DND-41 (cell line): ENCODE measurements around the gene ADCY9.
"Not testable (repeated sequence)": the region's sequence is repeated elsewhere in the genome, so short reads cannot be mapped to it uniquely, and the experiment has no call there.

ENCODE experiments used
- ATAC-seq: fragments of 200-7000 bp; cut with Tn5 transposase; 3 replicates; pipeline ENCODE4 v1.9.1; 2021; ENCODE audit warnings: low read depth; ENCODE audit not compliant: insufficient read depth
- DNase-seq: peaks from one replicate; pipeline ENCODE4 v3.0.0-alpha.2; 2020
- H2AFZ ChIP-seq: 2 replicates; pipeline ENCODE4 v1.6.0; 2012; ENCODE audit warnings: low read depth, low read length
- H3K27ac ChIP-seq: 2 replicates; pipeline ENCODE4 v1.5.1; 2012; ENCODE audit warnings: low read length, inconsistent platforms
- H3K27me3 ChIP-seq: fragments of 200-600 bp; sonication (generic); 2 replicates; pipeline ENCODE4 v1.6.0; 2012; ENCODE audit warnings: low read length, mild to moderate bottlenecking, inconsistent platforms; ENCODE audit not compliant: insufficient read depth, poor library complexity
- H3K36me3 ChIP-seq: 2 replicates; pipeline ENCODE4 v1.5.1; 2012; ENCODE audit warnings: low read length, inconsistent platforms; ENCODE audit not compliant: insufficient read depth
- H3K4me1 ChIP-seq: 2 replicates; pipeline ENCODE4 v1.5.1; 2012; ENCODE audit warnings: mild to moderate bottlenecking, low read length; ENCODE audit not compliant: insufficient read depth
- H3K4me2 ChIP-seq: 2 replicates; pipeline ENCODE4 v1.6.0; 2012; ENCODE audit warnings: mild to moderate bottlenecking, moderate library complexity, low read length, inconsistent platforms; ENCODE audit not compliant: insufficient read depth
- H3K4me3 ChIP-seq, 2 experiments: fragments of 200-600 bp in 1 of 2; shearing (Covaris generic) in 1 of 2; 2 replicates each; pipeline ENCODE4 v1.5.1; 2012 to 2016; ENCODE audit warnings: inconsistent platforms in 2 of 2, low read length in 2 of 2, mild to moderate bottlenecking in 2 of 2, low read depth in 1 of 2, moderate library complexity in 1 of 2
- H3K79me2 ChIP-seq: 2 replicates; pipeline ENCODE4 v1.6.0; 2012; ENCODE audit warnings: low read length, inconsistent platforms; ENCODE audit not compliant: insufficient read depth
- H3K9ac ChIP-seq: 2 replicates; pipeline ENCODE4 v1.6.0; 2012; ENCODE audit warnings: low read depth, mild to moderate bottlenecking, inconsistent platforms, low read length, moderate library complexity
- H3K9me3 ChIP-seq: 2 replicates; pipeline ENCODE4 v1.5.1; 2012; ENCODE audit warnings: low read length, moderate library complexity, mild to moderate bottlenecking, inconsistent platforms; ENCODE audit not compliant: insufficient read depth, severe bottlenecking
- H4K20me1 ChIP-seq: 2 replicates; pipeline ENCODE4 v1.6.0; 2012; ENCODE audit warnings: low read length; ENCODE audit not compliant: insufficient read depth
- EZH2 ChIP-seq: IDR thresholded peaks from 3 replicates; pipeline ENCODE4 v1.6.1; 2012; ENCODE audit warnings: borderline replicate concordance, low read depth, mild to moderate bottlenecking, moderate library complexity, low read length, inconsistent platforms; ENCODE audit not compliant: severe bottlenecking
- TF ChIP-seq, protein P1 (sequence below): IDR thresholded peaks from 2 replicates; pipeline ENCODE4 v1.5.1; 2012; ENCODE audit warnings: borderline replicate concordance, low read length, moderate library complexity, mild to moderate bottlenecking; ENCODE audit not compliant: poor library complexity, severe bottlenecking; ENCODE audit errors: extremely low read depth

ADCY9 gene

DNA sequence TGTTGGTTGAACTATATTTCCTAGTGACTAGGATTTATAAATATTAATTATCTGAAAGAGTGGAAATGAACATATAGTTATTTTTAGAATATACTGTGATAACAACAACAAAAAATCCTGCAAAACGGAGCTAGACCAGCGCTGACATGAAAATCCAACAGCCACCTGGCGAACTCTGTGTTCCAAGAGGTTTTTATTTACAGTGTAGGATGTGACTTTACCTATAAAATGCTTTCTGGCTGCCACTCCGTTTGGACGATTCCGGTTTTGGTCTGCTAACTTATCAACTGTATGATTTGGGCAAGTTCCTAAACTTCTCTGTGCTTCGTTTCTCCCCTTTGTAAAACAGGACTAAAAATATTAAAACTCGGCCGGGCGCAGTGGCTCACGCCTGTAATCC, 73.7 kb downstream of the ADCY9 start:
- Histone ChIP-seq H3K27me3 (peaks cover 9% of the 10 kb centered on the region), H3K27ac (no peak overlapping the region), H2AFZ (no peak overlapping the region), H3K4me1 (no peaks in the 10 kb centered on the region), H4K20me1 (no peaks in the 10 kb centered on the region), H3K36me3 (no peaks in the 10 kb centered on the region), H3K9me3 (no peaks in the 10 kb centered on the region), H3K79me2 (no peaks in the 10 kb centered on the region), H3K4me3 (no peak overlapping the region), H3K4me2 (no peak overlapping the region), H3K9ac (no peak overlapping the region)
- no peak for TF ChIP-seq EZH2
- TF ChIP-seq, protein P1, sequence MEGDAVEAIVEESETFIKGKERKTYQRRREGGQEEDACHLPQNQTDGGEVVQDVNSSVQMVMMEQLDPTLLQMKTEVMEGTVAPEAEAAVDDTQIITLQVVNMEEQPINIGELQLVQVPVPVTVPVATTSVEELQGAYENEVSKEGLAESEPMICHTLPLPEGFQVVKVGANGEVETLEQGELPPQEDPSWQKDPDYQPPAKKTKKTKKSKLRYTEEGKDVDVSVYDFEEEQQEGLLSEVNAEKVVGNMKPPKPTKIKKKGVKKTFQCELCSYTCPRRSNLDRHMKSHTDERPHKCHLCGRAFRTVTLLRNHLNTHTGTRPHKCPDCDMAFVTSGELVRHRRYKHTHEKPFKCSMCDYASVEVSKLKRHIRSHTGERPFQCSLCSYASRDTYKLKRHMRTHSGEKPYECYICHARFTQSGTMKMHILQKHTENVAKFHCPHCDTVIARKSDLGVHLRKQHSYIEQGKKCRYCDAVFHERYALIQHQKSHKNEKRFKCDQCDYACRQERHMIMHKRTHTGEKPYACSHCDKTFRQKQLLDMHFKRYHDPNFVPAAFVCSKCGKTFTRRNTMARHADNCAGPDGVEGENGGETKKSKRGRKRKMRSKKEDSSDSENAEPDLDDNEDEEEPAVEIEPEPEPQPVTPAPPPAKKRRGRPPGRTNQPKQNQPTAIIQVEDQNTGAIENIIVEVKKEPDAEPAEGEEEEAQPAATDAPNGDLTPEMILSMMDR, result no peak
- DNase-seq, result no peak
- no peak for ATAC-seq

DNA sequence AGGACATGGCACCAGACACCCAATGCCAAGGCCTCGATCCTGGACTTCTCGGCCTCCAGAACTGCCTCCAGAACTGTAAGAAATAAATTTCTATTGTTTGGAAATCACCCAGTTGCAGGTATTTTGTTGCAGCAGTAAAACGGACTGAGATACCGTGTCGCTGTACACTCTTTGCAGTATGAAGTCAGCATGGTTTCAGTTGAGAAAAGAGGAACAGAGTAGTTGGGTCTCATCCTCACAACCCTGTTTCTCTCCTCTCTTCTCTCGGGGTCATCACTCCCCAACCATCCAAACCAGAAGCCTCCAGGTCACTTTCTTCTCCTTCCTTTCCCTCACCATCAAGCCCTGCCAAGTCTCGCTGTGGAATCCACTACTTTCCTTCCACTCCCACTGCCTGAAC, 77.8 kb downstream of the ADCY9 start:
- Histone ChIP-seq H3K4me2 (no peak overlapping the region), H3K36me3 (no peaks in the 10 kb centered on the region)

DNA sequence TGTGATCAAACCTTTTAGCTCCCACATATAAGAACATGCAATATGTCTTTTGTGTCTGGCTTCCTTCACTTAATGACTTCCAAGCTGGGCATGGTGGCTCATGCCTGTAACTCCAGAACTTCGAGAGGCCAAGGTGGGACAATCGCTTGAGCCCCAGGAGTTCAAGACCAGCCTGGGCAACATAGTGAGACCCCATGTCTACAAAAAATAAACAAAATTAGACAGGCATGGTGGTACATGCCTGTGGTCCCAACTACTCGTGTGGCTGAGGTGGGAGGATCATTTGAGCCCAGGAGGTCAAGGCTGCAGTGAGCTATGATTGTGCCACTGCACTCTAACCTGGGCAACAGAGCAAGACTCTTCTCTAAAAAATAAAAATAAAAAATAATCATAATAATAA, 79.3 kb downstream of the ADCY9 start:
- ATAC-seq, H2AFZ ChIP-seq, H4K20me1 ChIP-seq, H3K9ac ChIP-seq, H3K4me3 ChIP-seq, H3K9me3 ChIP-seq, H3K4me1 ChIP-seq, H3K79me2 ChIP-seq, H3K27ac ChIP-seq, H3K27me3 ChIP-seq, H3K4me2 ChIP-seq, H3K36me3 ChIP-seq, DNase-seq: not testable (repeated sequence)

More for the DNA sequence above, 77.8 kb downstream of the ADCY9 start:
- Histone ChIP-seq H3K27ac (no peak overlapping the region), H4K20me1 (no peaks in the 10 kb centered on the region), H2AFZ (no peak overlapping the region), H3K79me2 (no peaks in the 10 kb centered on the region), H3K9me3 (no peaks in the 10 kb centered on the region), H3K9ac (no peak overlapping the region), H3K4me3 (no peak overlapping the region), H3K27me3 (peaks cover 10% of the 10 kb centered on the region), H3K4me1 (no peaks in the 10 kb centered on the region)
- no peak for ATAC-seq
- no peak for DNase-seq
- TF ChIP-seq, protein P1, result no peak
- no peak for TF ChIP-seq EZH2

DNA sequence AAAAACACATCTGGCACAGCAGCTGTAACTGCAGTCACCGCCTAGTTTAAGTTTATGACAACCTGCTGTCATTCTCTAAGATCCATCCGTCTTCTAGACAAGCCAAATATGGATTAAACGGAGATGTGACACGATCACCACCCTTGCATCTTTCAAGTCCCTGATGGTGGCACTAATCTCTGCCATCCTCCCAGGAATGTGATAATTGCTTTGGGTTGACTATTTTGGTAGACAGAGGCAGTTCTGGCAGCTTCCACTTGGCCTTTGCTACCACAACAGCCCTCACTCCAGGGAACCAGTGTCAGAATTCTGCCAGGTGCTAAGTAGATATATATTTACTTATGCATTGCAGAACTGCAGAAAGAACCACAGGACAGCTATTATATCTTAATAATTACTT, 81.3 kb downstream of the ADCY9 start:
- H3K36me3 ChIP-seq, result no peaks in the 10 kb centered on the region

More for the DNA sequence above, 81.3 kb downstream of the ADCY9 start:
- Histone ChIP-seq H3K4me3 (no peak overlapping the region), H3K27me3 (peaks cover 9% of the 10 kb centered on the region), H3K9me3 (no peaks in the 10 kb centered on the region), H4K20me1 (no peaks in the 10 kb centered on the region), H2AFZ (no peak overlapping the region), H3K79me2 (no peaks in the 10 kb centered on the region), H3K4me1 (no peaks in the 10 kb centered on the region), H3K9ac (no peak overlapping the region), H3K27ac (no peak overlapping the region), H3K4me2 (no peak overlapping the region)
- TF ChIP-seq EZH2, result no peak
- TF ChIP-seq, protein P1, result no peak
- ATAC-seq (no peak), DNase-seq (no peak)
